Measurements from ENCODE around the gene PROP1. TPM values are rescaled to one million over a fixed set of nuclear protein-coding genes. Genes with fewer than 3 reads are reported as not detected.

The PROP1 gene
- total RNA-seq, 1 donor = not detected

- TF ChIP-seq CTCF (IDR thresholded peaks at IDR 0.05; ENCODE audit: insufficient read depth, low read length) = no peak
- no peak overlapping the region for H3K4me3 ChIP-seq (ENCODE audit: low read depth, low read length)
- no peak for DNase-seq (ENCODE audit: low read depth)
Observed at GRCh38 chr5:177996660-177997318, 747 bp upstream of the PROP1 start.

- TF ChIP-seq CTCF (IDR thresholded peaks at IDR 0.05; ENCODE audit: insufficient read depth, low read length) = no peak
- DNase-seq (ENCODE audit: low read depth) = no peak
- no peak overlapping the region for H3K4me3 ChIP-seq (ENCODE audit: low read depth, low read length)
Observed at GRCh38 chr5:177994561-177995190, 1.4 kb downstream of the PROP1 start.

GRCh38 chr5:177994063-177994462 lies 2.0 kb downstream of the PROP1 start:
- H3K4me3 ChIP-seq (ENCODE audit: low read depth, low read length) = no peak overlapping the region
- DNase-seq (ENCODE audit: low read depth) = no peak
- TF ChIP-seq CTCF (IDR thresholded peaks at IDR 0.05; ENCODE audit: insufficient read depth, low read length) = no peak

- no peak for DNase-seq (ENCODE audit: low read depth)
- no peak for TF ChIP-seq CTCF (IDR thresholded peaks at IDR 0.05; ENCODE audit: insufficient read depth, low read length)
- H3K4me3 ChIP-seq (ENCODE audit: low read depth, low read length) = no peak overlapping the region
Observed at GRCh38 chr5:177992466-177992865, 3.6 kb downstream of the PROP1 start.

- no peak for TF ChIP-seq CTCF (IDR thresholded peaks at IDR 0.05; ENCODE audit: insufficient read depth, low read length)
- H3K4me3 ChIP-seq (ENCODE audit: low read depth, low read length) = no peak overlapping the region
- DNase-seq (ENCODE audit: low read depth) = no peak
Observed at GRCh38 chr5:177988989-177989625, 6.9 kb downstream of the PROP1 start.

GRCh38 chr5:177987326-177987725 lies 8.7 kb downstream of the PROP1 start:
- no peak for DNase-seq (ENCODE audit: low read depth)
- no peak for TF ChIP-seq CTCF (IDR thresholded peaks at IDR 0.05; ENCODE audit: insufficient read depth, low read length)
- no peak overlapping the region for H3K4me3 ChIP-seq (ENCODE audit: low read depth, low read length)
